ENCODE results near the gene ADH1B. TPM values are rescaled to one million over a fixed set of nuclear protein-coding genes. Genes with fewer than 3 reads are reported as not detected.
"Not testable (repeated sequence)": the region's sequence is repeated elsewhere in the genome, so short reads cannot be mapped to it uniquely, and the experiment has no call there.

The ADH1B gene
- 0.59 and 0.72 TPM in 2 replicates for total RNA-seq

DNA sequence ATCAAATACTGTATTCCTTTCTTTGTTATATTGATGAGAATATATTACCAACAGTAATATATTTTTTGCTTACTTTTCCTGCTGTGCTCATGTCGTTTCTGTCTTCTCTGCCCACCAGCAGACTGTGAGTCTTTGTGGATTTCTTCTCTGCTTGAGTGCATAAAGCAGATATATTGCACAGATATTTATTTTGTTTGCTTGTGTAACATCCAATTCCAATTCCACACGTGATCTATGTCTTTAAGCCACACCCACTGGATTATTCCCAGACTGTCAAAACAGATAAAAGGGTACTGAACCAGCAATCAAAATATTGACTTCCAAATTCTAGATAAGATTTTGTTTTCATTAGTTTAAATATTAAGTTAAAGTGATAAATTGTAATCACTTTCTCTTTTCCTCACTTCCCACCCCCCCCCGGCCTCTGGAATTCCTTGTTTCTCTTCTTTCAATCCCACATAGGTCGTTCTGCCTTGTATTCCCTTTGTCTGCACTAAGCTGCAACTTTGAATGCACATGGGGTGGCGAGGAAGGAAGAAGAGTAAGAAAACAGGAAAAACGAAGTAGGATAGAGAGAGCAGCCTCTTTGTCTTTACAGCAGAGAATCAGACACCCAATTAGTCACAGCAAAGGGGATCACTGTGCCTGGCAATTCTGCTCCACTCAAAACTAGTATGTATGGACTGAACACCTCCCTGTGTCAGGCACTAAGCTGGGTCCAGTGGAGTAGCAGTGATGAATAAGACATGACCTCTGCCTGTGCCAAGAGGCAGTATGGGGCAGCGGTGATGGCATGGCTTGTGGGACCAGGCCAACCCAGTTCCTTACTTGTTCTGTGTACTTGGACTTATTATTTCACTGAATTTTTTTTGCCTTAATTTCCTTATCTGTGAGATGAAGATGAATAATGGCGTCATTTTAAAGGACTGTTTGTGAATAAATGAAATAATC lies at the start of gene ADH1B:
ADH1B (minus strand) TSS at position 161 of the 951 bp plus-strand sequence; CDS start at position 91, 70 bp downstream.
- no peak within 1 kb of the TSS for H3K27ac ChIP-seq (ENCODE audit: low read depth, low read length)
- TF ChIP-seq, protein P1, sequence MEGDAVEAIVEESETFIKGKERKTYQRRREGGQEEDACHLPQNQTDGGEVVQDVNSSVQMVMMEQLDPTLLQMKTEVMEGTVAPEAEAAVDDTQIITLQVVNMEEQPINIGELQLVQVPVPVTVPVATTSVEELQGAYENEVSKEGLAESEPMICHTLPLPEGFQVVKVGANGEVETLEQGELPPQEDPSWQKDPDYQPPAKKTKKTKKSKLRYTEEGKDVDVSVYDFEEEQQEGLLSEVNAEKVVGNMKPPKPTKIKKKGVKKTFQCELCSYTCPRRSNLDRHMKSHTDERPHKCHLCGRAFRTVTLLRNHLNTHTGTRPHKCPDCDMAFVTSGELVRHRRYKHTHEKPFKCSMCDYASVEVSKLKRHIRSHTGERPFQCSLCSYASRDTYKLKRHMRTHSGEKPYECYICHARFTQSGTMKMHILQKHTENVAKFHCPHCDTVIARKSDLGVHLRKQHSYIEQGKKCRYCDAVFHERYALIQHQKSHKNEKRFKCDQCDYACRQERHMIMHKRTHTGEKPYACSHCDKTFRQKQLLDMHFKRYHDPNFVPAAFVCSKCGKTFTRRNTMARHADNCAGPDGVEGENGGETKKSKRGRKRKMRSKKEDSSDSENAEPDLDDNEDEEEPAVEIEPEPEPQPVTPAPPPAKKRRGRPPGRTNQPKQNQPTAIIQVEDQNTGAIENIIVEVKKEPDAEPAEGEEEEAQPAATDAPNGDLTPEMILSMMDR (IDR thresholded peaks at IDR 0.05; ENCODE audit: extremely low read depth, low read depth, low read length), result no peak
- H3K4me3 ChIP-seq (ENCODE audit: insufficient read depth, low read length), result no peak within 1 kb of the TSS
- H3K36me3 ChIP-seq (ENCODE audit: insufficient read depth, low read length), result no peaks in the 10 kb centered on the region
- H3K27me3 ChIP-seq (ENCODE audit: insufficient read depth, low read length), result no peaks in the 10 kb centered on the region
- no peaks in the 10 kb centered on the region for H3K4me1 ChIP-seq (ENCODE audit: insufficient read depth, low read length)
- H3K4me2 ChIP-seq (ENCODE audit: insufficient read depth, low read length), result no peak within 1 kb of the TSS
- no peak for DNase-seq (ENCODE audit: insufficient read length, low spot score, missing footprints)
- no peaks in the 10 kb centered on the region for H3K9me3 ChIP-seq (ENCODE audit: low read depth, low read length)
- H2AFZ ChIP-seq (ENCODE audit: low read length), result no peak within 1 kb of the TSS
- no peaks in the 10 kb centered on the region for H4K20me1 ChIP-seq (ENCODE audit: insufficient read depth, low read length)
- H3K79me2 ChIP-seq (ENCODE audit: insufficient read depth, low read length), result no peaks in the 10 kb centered on the region

DNA sequence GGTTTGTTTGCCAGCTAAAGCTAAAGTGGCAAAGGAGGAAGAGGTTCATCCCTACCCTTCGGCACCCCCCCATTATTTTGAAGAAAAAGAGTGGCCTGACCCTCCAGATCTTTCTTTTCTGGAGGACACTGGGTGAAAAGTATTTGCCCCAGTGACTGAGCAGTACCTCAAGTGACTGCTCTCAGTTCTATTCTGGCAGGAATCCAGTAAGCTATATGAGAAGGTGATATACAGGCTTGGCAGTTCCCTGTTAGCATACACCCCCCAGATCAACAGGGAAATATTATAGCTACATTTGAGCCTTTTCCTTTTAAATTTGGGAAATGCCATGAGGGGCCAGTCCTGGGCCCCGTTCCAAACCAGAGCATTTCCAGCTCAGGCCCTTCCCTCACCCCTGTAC lies 46.6 kb upstream of the ADH1B start:
- H2AFZ ChIP-seq (ENCODE audit: low read length); H3K36me3 ChIP-seq (ENCODE audit: insufficient read depth, low read length); H3K4me1 ChIP-seq (ENCODE audit: insufficient read depth, low read length); H3K27me3 ChIP-seq (ENCODE audit: insufficient read depth, low read length); H3K79me2 ChIP-seq (ENCODE audit: insufficient read depth, low read length); H4K20me1 ChIP-seq (ENCODE audit: insufficient read depth, low read length); H3K4me3 ChIP-seq (ENCODE audit: insufficient read depth, low read length); DNase-seq (ENCODE audit: insufficient read length, low spot score, missing footprints); H3K4me2 ChIP-seq (ENCODE audit: insufficient read depth, low read length); H3K27ac ChIP-seq (ENCODE audit: low read depth, low read length); H3K9me3 ChIP-seq (ENCODE audit: low read depth, low read length): not testable (repeated sequence)

DNA sequence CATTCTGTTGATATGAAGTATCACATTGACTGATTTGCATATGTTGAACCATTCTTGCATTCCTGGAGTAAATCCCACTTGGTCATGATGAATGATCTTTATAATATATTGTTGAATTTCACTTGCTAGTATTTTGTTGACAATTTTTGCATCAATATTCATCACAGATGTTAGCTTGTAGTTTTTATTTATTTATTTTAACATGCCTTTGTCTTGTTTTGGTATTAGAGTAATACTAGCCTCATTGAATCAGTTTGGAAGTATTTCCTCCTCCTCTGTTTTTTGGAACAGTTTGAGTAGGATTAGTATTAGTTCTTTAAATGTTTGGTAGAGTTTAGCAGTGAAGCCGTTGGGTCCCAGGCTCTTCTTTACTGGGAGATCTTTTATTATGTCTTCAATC lies 45.3 kb upstream of the ADH1B start:
- H4K20me1 ChIP-seq (ENCODE audit: insufficient read depth, low read length), result no peaks in the 10 kb centered on the region
- H3K27me3 ChIP-seq (ENCODE audit: insufficient read depth, low read length), result no peaks in the 10 kb centered on the region
- TF ChIP-seq, protein P1 (IDR thresholded peaks at IDR 0.05; ENCODE audit: extremely low read depth, low read depth, low read length), result no peak
- H3K4me2 ChIP-seq (ENCODE audit: insufficient read depth, low read length), result no peak overlapping the region
- H3K9me3 ChIP-seq (ENCODE audit: low read depth, low read length), result no peaks in the 10 kb centered on the region
- DNase-seq (ENCODE audit: insufficient read length, low spot score, missing footprints), result no peak
- H3K4me3 ChIP-seq (ENCODE audit: insufficient read depth, low read length), result no peak overlapping the region
- H3K79me2 ChIP-seq (ENCODE audit: insufficient read depth, low read length), result no peaks in the 10 kb centered on the region
- H3K4me1 ChIP-seq (ENCODE audit: insufficient read depth, low read length), result no peaks in the 10 kb centered on the region
- no peaks in the 10 kb centered on the region for H3K36me3 ChIP-seq (ENCODE audit: insufficient read depth, low read length)
- no peak overlapping the region for H3K27ac ChIP-seq (ENCODE audit: low read depth, low read length)
- no peak overlapping the region for H2AFZ ChIP-seq (ENCODE audit: low read length)

DNA sequence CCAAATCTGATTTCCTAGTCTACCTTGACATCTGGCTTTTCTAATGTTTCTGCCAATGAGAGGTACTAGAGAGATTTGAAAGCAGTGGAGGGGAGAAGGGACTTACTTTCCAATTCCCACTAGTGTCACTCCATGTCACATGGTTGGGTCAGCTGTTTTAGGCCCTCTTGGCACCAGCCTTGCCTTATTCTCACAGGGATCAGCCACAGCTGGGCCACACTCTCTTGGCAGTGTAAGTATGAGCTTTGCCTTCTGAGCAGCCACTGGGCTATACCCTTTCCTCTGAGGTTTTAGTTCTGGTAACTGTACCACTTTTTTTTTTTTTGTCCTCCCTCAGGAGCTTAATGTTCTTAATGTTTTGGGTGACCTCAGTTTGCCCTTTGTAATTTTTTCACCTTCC lies 41.6 kb upstream of the ADH1B start:
- no peak overlapping the region for H3K27ac ChIP-seq (ENCODE audit: low read depth, low read length)
- TF ChIP-seq, protein P1 (IDR thresholded peaks at IDR 0.05; ENCODE audit: extremely low read depth, low read depth, low read length), result no peak
- no peaks in the 10 kb centered on the region for H4K20me1 ChIP-seq (ENCODE audit: insufficient read depth, low read length)
- no peak overlapping the region for H2AFZ ChIP-seq (ENCODE audit: low read length)
- H3K4me2 ChIP-seq (ENCODE audit: insufficient read depth, low read length), result no peak overlapping the region
- H3K79me2 ChIP-seq (ENCODE audit: insufficient read depth, low read length), result no peaks in the 10 kb centered on the region
- no peaks in the 10 kb centered on the region for H3K27me3 ChIP-seq (ENCODE audit: insufficient read depth, low read length)
- no peaks in the 10 kb centered on the region for H3K4me1 ChIP-seq (ENCODE audit: insufficient read depth, low read length)
- H3K4me3 ChIP-seq (ENCODE audit: insufficient read depth, low read length), result no peak overlapping the region
- no peaks in the 10 kb centered on the region for H3K36me3 ChIP-seq (ENCODE audit: insufficient read depth, low read length)
- no peaks in the 10 kb centered on the region for H3K9me3 ChIP-seq (ENCODE audit: low read depth, low read length)
- DNase-seq (ENCODE audit: insufficient read length, low spot score, missing footprints), result no peak
